Panc1 (cell line): ENCODE results near the gene AOC3. TPM values are rescaled to one million over a fixed set of nuclear protein-coding genes. Genes with fewer than 3 reads are reported as not detected.
"Not testable (repeated sequence)": the region's sequence is repeated elsewhere in the genome, so short reads cannot be mapped to it uniquely, and the experiment has no call there.

ENCODE experiments used
- ATAC-seq: fragments of 200-7000 bp; cut with Tn5 transposase; 2 replicates; pipeline ENCODE4 v1.9.1; 2020; ENCODE audit warnings: mild to moderate bottlenecking, moderate library complexity
- BruUV-seq: library from RNA; stranded (reverse); fragments of 400-500 nt; replicated peaks from 2 replicates; lab custom pipeline; 2021; lab: Mats Ljungman, UMichigan
- CTCF ChIA-PET: fragments of 300-600 bp; sonication (Branson Sonifier 250); formaldehyde crosslinking; loops from one replicate; lab custom pipeline; 2022; ENCODE audit warnings: antibody characterized with exemption; lab: Charles Lee
- POLR2A ChIA-PET: fragments of 300-600 bp; sonication (Branson Sonifier 250); formaldehyde crosslinking; loops from one replicate; lab custom pipeline; 2022; ENCODE audit warnings: antibody characterized with exemption; lab: Charles Lee
- DNase-seq: peaks from one replicate; pipeline ENCODE4 v3.0.0-alpha.2; 2010; ENCODE audit warnings: low read depth, low spot score
- H3K27ac ChIP-seq: 2 replicates; pipeline ENCODE4 v1.5.1; 2011; ENCODE audit warnings: mild to moderate bottlenecking, low read length, inconsistent platforms
- H3K27me3 ChIP-seq: fragments of 200-500 bp; sonication (Bioruptor generic); 2 replicates; pipeline ENCODE4 v1.6.0; 2014; ENCODE audit warnings: low read length, inconsistent platforms; ENCODE audit not compliant: control insufficient read depth, insufficient read depth
- H3K36me3 ChIP-seq: fragments of 200-500 bp; sonication (Bioruptor generic); 2 replicates; pipeline ENCODE4 v1.5.1; 2014; ENCODE audit warnings: inconsistent platforms, mild to moderate bottlenecking, low read length, moderate library complexity; ENCODE audit not compliant: control insufficient read depth, insufficient read depth
- H3K4me1 ChIP-seq: 2 replicates; pipeline ENCODE4 v1.5.1; 2011; ENCODE audit warnings: inconsistent platforms, mild to moderate bottlenecking, low read length, moderate library complexity; ENCODE audit not compliant: control insufficient read depth, insufficient read depth
- H3K4me3 ChIP-seq, 2 experiments: 2 replicates each; pipeline ENCODE4 v1.5.1; 2011 to 2012; ENCODE audit warnings: low read depth in 2 of 2, low read length in 2 of 2, mild to moderate bottlenecking in 2 of 2, inconsistent platforms in 1 of 2, moderate library complexity in 1 of 2
- H3K9me3 ChIP-seq: fragments of 200-500 bp; sonication (Bioruptor generic); 2 replicates; pipeline ENCODE4 v1.5.1; 2014; ENCODE audit warnings: low read depth, mild to moderate bottlenecking, inconsistent platforms, low read length, moderate library complexity; ENCODE audit not compliant: control insufficient read depth, insufficient read depth
- POLR2AphosphoS5 ChIP-seq: IDR thresholded peaks from 2 replicates; pipeline ENCODE4 v1.6.1; 2012; ENCODE audit warnings: mild to moderate bottlenecking, low read depth, low read length, moderate library complexity
- SIN3A ChIP-seq: IDR thresholded peaks from 2 replicates; pipeline ENCODE4 v1.6.1; 2012; ENCODE audit warnings: low read depth, mild to moderate bottlenecking, low read length, moderate library complexity, borderline replicate concordance; ENCODE audit not compliant: insufficient read depth
- TCF7L2 ChIP-seq: IDR thresholded peaks from 2 replicates; pipeline ENCODE4 v1.6.1; 2011; ENCODE audit warnings: mild to moderate bottlenecking, low read depth, low read length, inconsistent platforms
- in situ Hi-C: cut with HindIII; loops from 2 replicates; pipeline ENCODE4 v1.10.0; 2016; ENCODE audit warnings: low sequenced_read_pairs, low pct_unique_long_range_greater_than_20kb
- intact Hi-C: fragments of 100-400 bp; cut with micrococcal nuclease; formaldehyde crosslinking; loops from one replicate; pipeline ENCODE4 v1.10.0; 2022; ENCODE audit not compliant: unreplicated experiment
- total RNA-seq: library from RNA; stranded (reverse); gene quantifications from one replicate; pipeline ENCODE4 v1.2.1, GENCODE V29; 2021; ENCODE audit not compliant: unreplicated experiment
- TF ChIP-seq, protein P1 (sequence below): fragments of 450-650 bp; IDR thresholded peaks from 2 replicates; pipeline ENCODE4 v1.5.1; 2017; ENCODE audit warnings: mild to moderate bottlenecking
- TF ChIP-seq, protein P2 (sequence below), 2 experiments: IDR thresholded peaks; 2 replicates each; pipeline ENCODE4 v1.6.1; 2011 to 2012; ENCODE audit warnings: low read depth in 2 of 2, control low read depth in 1 of 2, low read length in 1 of 2, mild to moderate bottlenecking in 1 of 2, moderate library complexity in 1 of 2; ENCODE audit not compliant: insufficient read depth in 1 of 2

Gene AOC3
- total RNA-seq, 1 experiment from 2014 or later = 0.21 TPM

DNA sequence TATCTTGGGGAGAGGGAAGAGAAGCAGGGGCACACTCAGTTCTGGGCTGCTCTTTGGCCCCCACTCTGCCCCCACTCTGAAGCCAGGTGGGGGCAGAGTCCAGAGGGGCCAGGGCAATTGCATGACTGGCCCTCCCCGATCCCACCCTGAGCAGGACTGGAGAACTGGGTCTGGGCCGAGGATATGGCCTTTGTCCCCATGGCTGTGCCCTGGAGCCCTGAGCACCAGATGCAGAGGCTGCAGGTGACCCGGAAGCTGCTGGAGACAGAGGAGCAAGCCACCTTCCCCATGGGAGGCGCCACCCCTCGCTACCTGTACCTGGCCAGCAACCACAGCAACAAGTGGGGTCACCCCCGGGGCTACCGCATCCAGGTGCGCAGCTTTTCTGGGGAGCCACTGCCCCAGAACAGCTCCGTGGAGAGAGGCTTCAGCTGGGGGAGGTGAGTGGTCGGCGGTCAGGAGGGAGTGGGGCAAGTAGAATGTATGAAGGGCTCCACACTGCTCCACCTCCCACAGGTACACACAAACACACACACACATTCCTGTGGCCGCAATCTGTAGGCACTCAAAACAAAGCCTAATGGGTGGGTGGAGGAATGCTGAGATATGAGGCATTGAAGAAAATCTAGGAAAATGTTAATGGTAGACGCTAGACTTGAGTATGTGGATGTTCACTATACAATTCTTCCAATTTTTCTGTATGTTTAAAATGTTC lies 21.4 kb downstream of the AOC3 start:
- intact Hi-C loops (no loop called here), in situ Hi-C loops (no loop called here)
- no peaks in the 10 kb centered on the region for H3K36me3 ChIP-seq
- no peaks in the 10 kb centered on the region for H3K27me3 ChIP-seq
- BruUV-seq = no TSS peak
- ATAC-seq (no peak), DNase-seq (no peak)
- H3K27ac ChIP-seq = no peak overlapping the region
- no peaks in the 10 kb centered on the region for H3K4me1 ChIP-seq
- ChIA-PET CTCF (no interaction called here), POLR2A (no interaction called here)
- no peak overlapping the region for H3K4me3 ChIP-seq
- H3K9me3 ChIP-seq = no peaks in the 10 kb centered on the region
- TF ChIP-seq TCF7L2 (no peak), SIN3A (no peak), POLR2AphosphoS5 (no peak)
- TF ChIP-seq, protein P1, sequence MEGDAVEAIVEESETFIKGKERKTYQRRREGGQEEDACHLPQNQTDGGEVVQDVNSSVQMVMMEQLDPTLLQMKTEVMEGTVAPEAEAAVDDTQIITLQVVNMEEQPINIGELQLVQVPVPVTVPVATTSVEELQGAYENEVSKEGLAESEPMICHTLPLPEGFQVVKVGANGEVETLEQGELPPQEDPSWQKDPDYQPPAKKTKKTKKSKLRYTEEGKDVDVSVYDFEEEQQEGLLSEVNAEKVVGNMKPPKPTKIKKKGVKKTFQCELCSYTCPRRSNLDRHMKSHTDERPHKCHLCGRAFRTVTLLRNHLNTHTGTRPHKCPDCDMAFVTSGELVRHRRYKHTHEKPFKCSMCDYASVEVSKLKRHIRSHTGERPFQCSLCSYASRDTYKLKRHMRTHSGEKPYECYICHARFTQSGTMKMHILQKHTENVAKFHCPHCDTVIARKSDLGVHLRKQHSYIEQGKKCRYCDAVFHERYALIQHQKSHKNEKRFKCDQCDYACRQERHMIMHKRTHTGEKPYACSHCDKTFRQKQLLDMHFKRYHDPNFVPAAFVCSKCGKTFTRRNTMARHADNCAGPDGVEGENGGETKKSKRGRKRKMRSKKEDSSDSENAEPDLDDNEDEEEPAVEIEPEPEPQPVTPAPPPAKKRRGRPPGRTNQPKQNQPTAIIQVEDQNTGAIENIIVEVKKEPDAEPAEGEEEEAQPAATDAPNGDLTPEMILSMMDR = no peak
- TF ChIP-seq, protein P2, sequence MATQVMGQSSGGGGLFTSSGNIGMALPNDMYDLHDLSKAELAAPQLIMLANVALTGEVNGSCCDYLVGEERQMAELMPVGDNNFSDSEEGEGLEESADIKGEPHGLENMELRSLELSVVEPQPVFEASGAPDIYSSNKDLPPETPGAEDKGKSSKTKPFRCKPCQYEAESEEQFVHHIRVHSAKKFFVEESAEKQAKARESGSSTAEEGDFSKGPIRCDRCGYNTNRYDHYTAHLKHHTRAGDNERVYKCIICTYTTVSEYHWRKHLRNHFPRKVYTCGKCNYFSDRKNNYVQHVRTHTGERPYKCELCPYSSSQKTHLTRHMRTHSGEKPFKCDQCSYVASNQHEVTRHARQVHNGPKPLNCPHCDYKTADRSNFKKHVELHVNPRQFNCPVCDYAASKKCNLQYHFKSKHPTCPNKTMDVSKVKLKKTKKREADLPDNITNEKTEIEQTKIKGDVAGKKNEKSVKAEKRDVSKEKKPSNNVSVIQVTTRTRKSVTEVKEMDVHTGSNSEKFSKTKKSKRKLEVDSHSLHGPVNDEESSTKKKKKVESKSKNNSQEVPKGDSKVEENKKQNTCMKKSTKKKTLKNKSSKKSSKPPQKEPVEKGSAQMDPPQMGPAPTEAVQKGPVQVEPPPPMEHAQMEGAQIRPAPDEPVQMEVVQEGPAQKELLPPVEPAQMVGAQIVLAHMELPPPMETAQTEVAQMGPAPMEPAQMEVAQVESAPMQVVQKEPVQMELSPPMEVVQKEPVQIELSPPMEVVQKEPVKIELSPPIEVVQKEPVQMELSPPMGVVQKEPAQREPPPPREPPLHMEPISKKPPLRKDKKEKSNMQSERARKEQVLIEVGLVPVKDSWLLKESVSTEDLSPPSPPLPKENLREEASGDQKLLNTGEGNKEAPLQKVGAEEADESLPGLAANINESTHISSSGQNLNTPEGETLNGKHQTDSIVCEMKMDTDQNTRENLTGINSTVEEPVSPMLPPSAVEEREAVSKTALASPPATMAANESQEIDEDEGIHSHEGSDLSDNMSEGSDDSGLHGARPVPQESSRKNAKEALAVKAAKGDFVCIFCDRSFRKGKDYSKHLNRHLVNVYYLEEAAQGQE (IDR thresholded peaks at IDR 0.05; ENCODE audit: insufficient read depth in 1 of 2, low read depth in 2 of 2, low read length in 1 of 2) = no peak

DNA sequence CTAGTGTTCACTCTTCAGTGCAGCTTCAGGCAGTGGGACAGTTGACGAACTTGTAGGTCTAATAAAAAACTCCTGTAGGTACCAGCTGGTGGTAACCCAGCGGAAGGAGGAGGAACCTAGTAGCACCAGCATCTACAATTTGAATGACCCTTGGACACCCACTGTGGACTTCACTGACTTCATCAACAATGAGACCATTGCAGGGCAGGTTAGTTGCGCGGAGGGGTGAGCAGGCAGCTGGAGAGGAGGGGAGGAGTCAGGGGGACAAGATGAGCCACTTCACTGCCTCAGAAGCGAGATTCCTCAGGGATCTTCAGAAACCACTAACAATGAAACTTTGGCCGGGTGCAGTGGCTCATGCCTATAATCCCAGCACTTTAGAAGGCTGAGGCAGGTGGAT lies 22.3 kb downstream of the AOC3 start:
- intact Hi-C loops = no loop called here
- H3K4me1 ChIP-seq = no peaks in the 10 kb centered on the region
- CTCF ChIA-PET = no interaction called here
- in situ Hi-C loops = no loop called here
- no peaks in the 10 kb centered on the region for H3K9me3 ChIP-seq
- no peak for ATAC-seq
- no TSS peak for BruUV-seq
- no peak for DNase-seq
- no peaks in the 10 kb centered on the region for H3K27me3 ChIP-seq
- no peak overlapping the region for H3K4me3 ChIP-seq
- TF ChIP-seq TCF7L2 (no peak), SIN3A (no peak), POLR2AphosphoS5 (no peak)
- TF ChIP-seq, protein P1 = no peak
- TF ChIP-seq, protein P2 (IDR thresholded peaks at IDR 0.05; ENCODE audit: insufficient read depth in 1 of 2, low read depth in 2 of 2, low read length in 1 of 2) = no peak
- no peak overlapping the region for H3K27ac ChIP-seq
- POLR2A ChIA-PET = no interaction called here
- H3K36me3 ChIP-seq = no peaks in the 10 kb centered on the region

DNA sequence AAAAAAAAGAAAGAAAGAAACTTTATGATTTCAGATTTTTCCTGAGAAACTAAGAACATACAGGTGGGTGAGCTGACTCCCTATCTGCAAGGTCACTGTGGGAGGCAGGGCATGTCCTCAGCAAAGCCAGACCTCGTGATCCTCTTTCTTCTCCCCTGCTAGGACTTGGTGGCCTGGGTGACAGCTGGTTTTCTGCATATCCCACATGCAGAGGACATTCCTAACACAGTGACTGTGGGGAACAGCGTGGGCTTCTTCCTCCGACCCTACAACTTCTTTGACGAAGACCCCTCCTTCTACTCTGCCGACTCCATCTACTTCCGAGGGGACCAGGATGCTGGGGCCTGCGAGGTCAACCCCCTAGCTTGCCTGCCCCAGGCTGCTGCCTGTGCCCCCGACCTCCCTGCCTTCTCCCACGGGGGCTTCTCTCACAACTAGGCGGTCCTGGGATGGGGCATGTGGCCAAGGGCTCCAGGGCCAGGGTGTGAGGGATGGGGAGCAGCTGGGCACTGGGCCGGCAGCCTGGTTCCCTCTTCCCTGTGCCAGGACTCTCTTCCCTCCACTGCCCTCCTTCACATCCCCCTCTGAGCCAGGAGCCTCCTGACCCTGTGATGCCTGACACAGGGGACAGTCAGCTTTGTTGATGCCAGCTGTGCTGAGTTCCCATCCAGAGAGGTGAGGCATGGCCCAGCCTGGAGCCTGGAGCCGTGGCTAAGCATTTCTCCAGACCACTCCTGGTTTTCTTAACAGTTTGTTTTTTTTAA lies 23.1 kb downstream of the AOC3 start:
- ATAC-seq, in situ Hi-C loops, H3K4me3 ChIP-seq, H3K9me3 ChIP-seq, H3K27me3 ChIP-seq, H3K36me3 ChIP-seq, intact Hi-C loops, CTCF ChIA-PET, BruUV-seq, H3K27ac ChIP-seq, DNase-seq, H3K4me1 ChIP-seq: not testable (repeated sequence)
- POLR2A ChIA-PET = interaction anchor here (0.6 kb wide), 1 partner anchor 31 kb away, joined by 6 read pairs; no protein-coding TSS in a partner anchor
